Fibroblast of skin of abdomen (primary cell): ENCODE results near the gene IMPA2.
"Not testable (repeated sequence)": the region's sequence is repeated elsewhere in the genome, so short reads cannot be mapped to it uniquely, and the experiment has no call there.

ENCODE experiments used
- DNase-seq: peaks from one replicate; pipeline ENCODE4 v3.0.0-alpha.2; 2013

Gene IMPA2

GRCh38 chr18:12052866-12053265, 71.6 kb downstream of the IMPA2 start:
- DNase-seq: no peak

GRCh38 chr18:12053289-12053688, 72.0 kb downstream of the IMPA2 start:
- no peak for DNase-seq

DNA sequence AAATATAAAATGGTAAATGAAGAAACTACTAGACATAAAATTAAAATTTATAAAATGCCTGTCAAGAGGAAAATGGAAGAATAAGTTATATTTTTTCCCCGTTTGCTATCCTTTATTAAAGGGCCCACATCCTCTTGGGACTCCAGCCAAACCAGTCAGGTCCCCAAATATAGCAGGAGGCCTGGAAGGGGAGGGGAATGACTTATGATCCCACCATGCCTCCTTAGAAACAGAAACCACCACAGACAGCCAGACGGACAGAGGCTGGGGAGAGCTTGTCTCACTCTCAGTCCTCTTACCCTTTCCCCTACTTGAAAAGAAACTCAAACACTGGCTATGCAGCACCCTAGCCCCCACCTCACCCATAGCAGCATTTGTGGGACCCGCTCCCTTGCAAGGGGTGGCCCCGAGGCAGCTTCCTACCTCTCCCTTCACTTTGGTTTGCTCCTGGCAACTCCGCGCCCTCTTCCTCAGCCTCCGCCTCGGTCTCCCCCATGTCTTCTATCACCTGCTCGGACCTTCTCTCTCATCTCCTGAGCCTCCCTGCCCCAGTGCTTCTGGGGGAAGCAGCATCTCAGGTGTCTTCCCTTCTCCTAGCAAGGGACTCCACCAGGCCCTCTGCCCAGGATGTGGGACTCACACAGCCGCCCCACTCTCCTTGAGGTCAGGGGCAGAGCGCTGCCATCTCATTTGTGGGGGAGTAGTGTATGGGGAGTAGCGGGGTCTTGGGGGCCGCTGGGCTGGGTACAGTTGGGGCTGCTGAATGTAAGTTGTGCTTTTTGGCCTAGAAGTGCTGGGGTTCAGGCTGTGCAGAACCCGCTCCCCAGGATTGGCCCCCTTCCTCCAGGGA, 75.0 kb downstream of the IMPA2 start:
- DNase-seq: no peak

DNA sequence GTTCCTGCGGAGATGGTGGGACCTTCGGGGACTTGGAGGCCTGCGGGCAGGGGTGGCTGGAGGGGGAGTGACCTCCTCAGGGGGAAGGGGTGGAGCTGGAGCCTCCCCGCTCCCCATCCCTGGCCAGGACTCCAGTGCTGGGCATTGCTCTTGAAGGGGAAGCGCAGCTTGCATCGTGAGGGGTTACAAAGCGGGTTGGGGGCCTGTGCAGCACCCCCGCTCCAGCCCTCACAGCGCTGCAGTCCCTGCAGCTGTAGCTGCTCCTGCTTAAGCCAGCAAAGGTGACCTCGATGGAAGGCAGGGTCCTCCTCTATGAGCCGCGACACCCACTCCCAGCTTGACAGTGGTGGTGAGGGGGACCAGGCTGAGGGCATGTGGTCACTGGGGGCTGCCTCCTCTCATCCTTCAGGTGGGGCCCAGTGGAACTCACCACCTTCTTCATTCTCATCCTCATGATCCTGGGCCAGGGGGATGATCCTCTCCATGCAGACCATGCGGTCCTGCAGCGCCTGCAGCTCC, 75.6 kb downstream of the IMPA2 start:
- DNase-seq: no peak

DNA sequence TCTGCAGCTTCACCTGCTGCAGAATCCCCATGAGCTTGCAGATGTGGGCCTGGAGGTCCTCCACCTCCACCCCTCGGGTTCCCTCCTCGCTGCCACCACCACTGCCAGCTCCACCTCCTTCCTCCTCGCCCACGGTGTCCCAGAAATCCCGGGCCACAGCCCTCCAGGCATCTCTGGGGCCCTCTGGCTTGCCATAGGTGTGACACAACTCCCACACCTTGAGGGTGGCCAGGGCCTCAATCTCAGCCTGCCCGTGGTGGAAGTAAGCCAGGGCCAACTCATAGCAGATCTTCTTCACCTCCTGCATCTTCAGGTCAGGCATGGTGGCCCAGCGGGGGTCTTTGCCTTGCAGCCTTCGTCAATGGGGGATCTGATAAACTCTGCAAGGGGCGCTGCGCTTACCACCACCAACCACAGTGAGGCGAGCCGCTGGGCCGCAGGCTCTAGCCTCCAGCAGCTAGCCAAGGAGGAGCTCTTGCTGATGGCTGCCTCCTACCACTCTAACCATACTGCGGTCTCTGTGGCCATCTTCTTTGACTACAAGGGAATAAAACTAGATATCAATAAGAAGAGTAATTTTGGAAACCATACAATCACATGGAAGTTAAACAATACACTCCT, 76.2 kb downstream of the IMPA2 start:
- DNase-seq: no peak

- no peak for DNase-seq
Measured at GRCh38 chr18:12059334-12060181, 78.3 kb downstream of the IMPA2 start.

- no peak for DNase-seq
Measured at GRCh38 chr18:12060182-12060870, 79.0 kb downstream of the IMPA2 start.

- no peak for DNase-seq
Measured at GRCh38 chr18:12061685-12062084, 80.4 kb downstream of the IMPA2 start.

DNA sequence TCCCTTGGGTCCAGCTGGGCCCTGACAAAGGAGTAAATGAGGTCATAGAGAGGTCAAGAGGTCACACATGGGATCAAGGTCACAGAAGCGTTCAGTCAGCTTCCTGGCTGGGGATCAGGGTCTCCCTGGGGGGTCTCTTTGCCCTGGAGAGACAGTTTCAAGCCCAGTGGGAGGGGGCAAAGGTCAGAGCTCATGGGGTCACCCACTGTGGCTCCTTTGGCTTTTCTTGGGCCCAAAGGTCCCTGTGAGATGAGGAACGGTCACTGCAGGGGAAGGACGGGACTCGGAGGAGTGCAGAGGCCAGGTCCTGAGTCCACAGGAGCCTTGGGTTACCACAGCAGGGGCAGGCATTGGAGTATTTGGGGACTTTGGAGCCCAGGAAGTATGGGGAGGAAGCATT, 81.7 kb downstream of the IMPA2 start:
- no peak for DNase-seq

- no peak for DNase-seq
Measured at GRCh38 chr18:12064086-12064763, 82.9 kb downstream of the IMPA2 start.

DNA sequence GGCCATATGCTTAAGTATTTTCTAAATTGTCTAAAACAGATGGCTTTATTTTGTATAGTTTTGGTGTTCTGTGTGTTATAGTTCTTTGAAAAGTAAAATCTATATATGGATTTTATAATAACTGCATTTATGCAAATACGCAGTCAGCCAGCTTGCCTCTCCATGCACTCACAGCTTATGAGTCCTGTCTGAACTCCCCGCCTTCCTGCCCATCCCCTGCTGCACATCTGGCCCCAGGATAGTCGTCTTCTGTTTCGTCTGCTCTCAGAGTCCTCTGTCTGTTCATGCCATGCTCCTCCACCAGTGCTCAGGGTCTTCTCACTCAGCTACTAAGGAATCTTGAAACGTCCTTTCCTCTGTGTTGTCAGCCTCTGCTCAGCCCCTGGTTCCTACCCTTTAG, 84.1 kb downstream of the IMPA2 start:
- DNase-seq: no peak

DNA sequence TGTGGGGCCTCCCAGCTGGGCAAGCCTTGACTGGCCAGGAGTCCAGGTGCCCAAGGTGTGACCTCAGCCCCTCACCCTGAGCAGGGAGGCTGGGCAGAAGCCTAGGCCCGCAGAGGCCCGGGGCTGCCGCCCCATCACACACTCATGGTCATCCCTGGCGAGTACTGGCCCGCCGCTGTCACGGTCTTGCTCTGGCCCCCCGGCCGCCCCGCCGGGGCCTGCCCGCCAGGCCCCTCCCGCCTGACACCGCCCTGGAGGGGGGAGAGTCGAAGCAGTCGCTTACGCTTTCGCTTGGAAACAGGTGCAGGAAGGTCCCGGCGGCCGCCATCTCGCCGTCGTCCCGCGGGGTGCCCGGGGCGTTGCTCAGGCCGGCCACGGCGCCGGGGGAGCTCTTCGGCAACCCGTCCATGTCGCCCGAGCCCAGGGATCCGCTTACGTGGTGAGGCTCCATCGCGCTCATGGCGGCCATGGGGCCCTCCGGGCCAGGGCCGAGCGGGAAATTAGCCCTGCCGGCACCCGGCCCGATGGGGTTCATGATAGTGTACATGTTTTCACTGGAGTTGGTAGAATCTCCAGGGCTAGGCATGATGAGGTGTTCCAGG, 85.7 kb downstream of the IMPA2 start:
- DNase-seq: no peak

DNA sequence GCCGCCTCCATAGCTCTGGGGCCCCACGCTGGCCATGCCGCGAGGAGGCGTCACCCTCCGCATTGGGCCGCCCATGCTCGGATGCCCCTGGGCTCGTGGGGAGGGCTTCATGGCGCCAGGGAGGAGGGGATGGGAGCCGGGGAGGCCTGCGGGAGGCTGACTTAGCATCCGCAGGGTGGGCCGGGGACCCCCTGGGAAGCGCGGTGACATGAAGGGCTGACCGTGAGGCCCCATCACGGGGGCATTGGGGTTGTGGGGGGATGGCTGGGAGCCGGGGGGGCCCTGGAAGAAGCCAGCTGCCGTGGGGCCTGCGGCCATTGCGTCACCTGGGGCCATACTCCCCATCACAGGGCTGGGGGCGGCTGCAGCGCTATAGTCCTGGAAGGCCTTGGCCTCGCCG, 86.4 kb downstream of the IMPA2 start:
- DNase-seq: no peak

- DNase-seq: not testable (repeated sequence)
Measured at GRCh38 chr18:12068316-12068949, 87.1 kb downstream of the IMPA2 start.

DNA sequence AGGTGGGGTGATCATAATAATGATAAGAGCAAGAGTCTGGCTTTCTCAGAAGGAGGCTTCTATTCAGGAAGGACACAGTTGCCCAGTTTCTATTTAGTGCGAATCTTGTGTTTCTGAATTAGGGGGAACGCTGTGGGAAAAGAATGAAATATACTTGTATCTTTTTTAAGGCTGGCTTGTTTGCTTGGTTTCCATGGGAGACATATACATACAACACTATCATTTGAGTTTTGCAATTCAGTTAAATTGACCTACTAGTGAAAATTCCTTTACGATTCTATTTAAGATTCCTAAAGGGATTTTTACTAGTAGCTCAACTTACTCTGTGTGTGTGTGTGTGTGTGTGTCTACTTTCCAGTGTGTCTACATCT, 87.6 kb downstream of the IMPA2 start:
- no peak for DNase-seq

GRCh38 chr18:12071066-12071465, 89.8 kb downstream of the IMPA2 start:
- not testable (repeated sequence) for DNase-seq

- no peak for DNase-seq
Measured at GRCh38 chr18:12072996-12073395, 91.7 kb downstream of the IMPA2 start.

GRCh38 chr18:12074736-12075135, 93.4 kb downstream of the IMPA2 start:
- DNase-seq: no peak

GRCh38 chr18:12076424-12077140, 95.3 kb downstream of the IMPA2 start:
- DNase-seq: peak; percentile 36

GRCh38 chr18:12077994-12078393, 96.7 kb downstream of the IMPA2 start:
- DNase-seq: not testable (repeated sequence)
